ENCODE results near the gene OR2AT4. TPM values are rescaled to one million over a fixed set of nuclear protein-coding genes. Genes with fewer than 3 reads are reported as not detected.

Gene OR2AT4
- total RNA-seq, 1 donor from 2014 or later, result not detected

- DNase-seq (ENCODE audit: low spot score in 2 of 2, unreplicated experiment in 2 of 2), result no peak
- H3K27me3 Mint-ChIP-seq (ENCODE audit: low read depth), result peaks cover 33% of the 10 kb centered on the region
- no peak for TF ChIP-seq CTCF (IDR thresholded peaks at IDR 0.05; ENCODE audit: unreplicated experiment)
- no peaks in the 10 kb centered on the region for H3K9me3 Mint-ChIP-seq
- H3K27ac Mint-ChIP-seq, result no peak overlapping the region
- peaks cover 12% of the 10 kb centered on the region for H3K4me1 Mint-ChIP-seq
- no peaks in the 10 kb centered on the region for H3K36me3 Mint-ChIP-seq
- no peak overlapping the region for H3K4me3 Mint-ChIP-seq
These were observed 46.2 kb upstream of the OR2AT4 start for GRCh38 chr11:75142714-75143419.

GRCh38 chr11:75141166-75141565, 44.5 kb upstream of the OR2AT4 start:
- peaks cover 6% of the 10 kb centered on the region for H3K4me1 Mint-ChIP-seq

GRCh38 chr11:75140269-75141138, 43.8 kb upstream of the OR2AT4 start:
- peak; percentile 94 for TF ChIP-seq CTCF (IDR thresholded peaks at IDR 0.05; ENCODE audit: unreplicated experiment)
- peak; percentile 51 to 79 for DNase-seq (ENCODE audit: low spot score in 2 of 2, unreplicated experiment in 2 of 2)
- peaks cover 47% of the 10 kb centered on the region for H3K27me3 Mint-ChIP-seq (ENCODE audit: low read depth)

More at GRCh38 chr11:75141166-75141565, 44.5 kb upstream of the OR2AT4 start:
- H3K36me3 Mint-ChIP-seq, result no peaks in the 10 kb centered on the region
- no peaks in the 10 kb centered on the region for H3K9me3 Mint-ChIP-seq
- DNase-seq (ENCODE audit: low spot score in 2 of 2, unreplicated experiment in 2 of 2), result no peak
- TF ChIP-seq CTCF (IDR thresholded peaks at IDR 0.05; ENCODE audit: unreplicated experiment), result no peak
- no peak overlapping the region for H3K4me3 Mint-ChIP-seq
- H3K27ac Mint-ChIP-seq, result no peak overlapping the region
- peaks cover 47% of the 10 kb centered on the region for H3K27me3 Mint-ChIP-seq (ENCODE audit: low read depth)

GRCh38 chr11:75135651-75136050, 39.0 kb upstream of the OR2AT4 start:
- no peak for DNase-seq (ENCODE audit: low spot score in 2 of 2, unreplicated experiment in 2 of 2)
- Mint-ChIP-seq H3K27me3 (ENCODE audit: low read depth) (peaks cover 57% of the 10 kb centered on the region), H3K27ac (no peak overlapping the region), H3K4me3 (no peak overlapping the region), H3K9me3 (no peaks in the 10 kb centered on the region), H3K36me3 (no peaks in the 10 kb centered on the region), H3K4me1 (no peaks in the 10 kb centered on the region)
- TF ChIP-seq CTCF (IDR thresholded peaks at IDR 0.05; ENCODE audit: unreplicated experiment), result no peak

More at GRCh38 chr11:75140269-75141138, 43.8 kb upstream of the OR2AT4 start:
- Mint-ChIP-seq H3K9me3 (no peaks in the 10 kb centered on the region), H3K4me1 (peaks cover 6% of the 10 kb centered on the region), H3K27ac (no peak overlapping the region), H3K36me3 (no peaks in the 10 kb centered on the region), H3K4me3 (no peak overlapping the region)

GRCh38 chr11:75135021-75135650, 38.5 kb upstream of the OR2AT4 start:
- H3K9me3 Mint-ChIP-seq, result no peaks in the 10 kb centered on the region
- peaks cover 54% of the 10 kb centered on the region for H3K27me3 Mint-ChIP-seq (ENCODE audit: low read depth)
- TF ChIP-seq CTCF (IDR thresholded peaks at IDR 0.05; ENCODE audit: unreplicated experiment), result no peak
- DNase-seq (ENCODE audit: low spot score in 2 of 2, unreplicated experiment in 2 of 2), result no peak
- no peak overlapping the region for H3K27ac Mint-ChIP-seq
- no peaks in the 10 kb centered on the region for H3K4me1 Mint-ChIP-seq
- no peaks in the 10 kb centered on the region for H3K36me3 Mint-ChIP-seq
- no peak overlapping the region for H3K4me3 Mint-ChIP-seq

All from mesothelial cell of epicardium (in vitro differentiated cells).